Measurements from ENCODE around the gene SLC23A2. TPM values are rescaled to one million over a fixed set of nuclear protein-coding genes. Genes with fewer than 3 reads are reported as not detected.

Gene SLC23A2
- total RNA-seq, 1 experiment from 2014 or later, result 14.6 TPM

DNA sequence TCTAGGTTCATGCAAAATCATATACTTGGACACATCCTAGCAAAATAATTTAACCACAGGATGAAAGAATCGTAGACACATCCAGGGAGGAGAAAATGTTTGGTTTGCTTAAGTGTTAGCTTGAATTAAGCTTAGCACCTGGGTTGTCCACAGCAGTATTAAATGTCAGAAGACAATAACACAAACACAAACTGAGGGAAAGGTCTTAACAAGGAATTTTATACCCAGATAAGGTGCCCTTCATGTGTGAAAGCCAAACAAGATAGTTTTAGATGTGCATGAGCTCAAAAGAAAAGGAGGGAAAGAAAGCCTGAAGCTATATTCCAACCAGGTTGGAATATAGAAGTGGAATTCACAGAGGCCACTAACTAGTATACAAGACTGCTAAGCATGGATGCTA lies 49.1 kb downstream of the SLC23A2 start:
- Histone ChIP-seq H3K4me3 (ENCODE audit: low read depth in 2 of 2, low read length in 2 of 2) (no peak overlapping the region), H3K27ac (ENCODE audit: low read length) (no peak overlapping the region), H3K36me3 (ENCODE audit: control insufficient read depth, insufficient read depth, low read length) (no peaks in the 10 kb centered on the region), H3K27me3 (ENCODE audit: control insufficient read depth, insufficient read depth, low read length) (no peaks in the 10 kb centered on the region), H3K9me3 (ENCODE audit: control insufficient read depth, insufficient read depth, low read depth, low read length) (no peaks in the 10 kb centered on the region), H3K4me1 (ENCODE audit: control insufficient read depth, insufficient read depth, low read length) (no peaks in the 10 kb centered on the region)
- in situ Hi-C loops (cut with HindIII; ENCODE audit: low pct_unique_long_range_greater_than_20kb, low sequenced_read_pairs), result no loop called here
- ChIA-PET CTCF (interaction anchor here (0.6 kb wide), 1 partner anchor 168 kb away, joined by 4 read pairs; no protein-coding TSS in a partner anchor), POLR2A (no interaction called here)
- ATAC-seq (no peak), DNase-seq (ENCODE audit: low read depth, low spot score) (no peak)
- no peak for TF ChIP-seq TCF7L2 (IDR thresholded peaks at IDR 0.05; ENCODE audit: low read depth, low read length)
- TF ChIP-seq, protein P1, sequence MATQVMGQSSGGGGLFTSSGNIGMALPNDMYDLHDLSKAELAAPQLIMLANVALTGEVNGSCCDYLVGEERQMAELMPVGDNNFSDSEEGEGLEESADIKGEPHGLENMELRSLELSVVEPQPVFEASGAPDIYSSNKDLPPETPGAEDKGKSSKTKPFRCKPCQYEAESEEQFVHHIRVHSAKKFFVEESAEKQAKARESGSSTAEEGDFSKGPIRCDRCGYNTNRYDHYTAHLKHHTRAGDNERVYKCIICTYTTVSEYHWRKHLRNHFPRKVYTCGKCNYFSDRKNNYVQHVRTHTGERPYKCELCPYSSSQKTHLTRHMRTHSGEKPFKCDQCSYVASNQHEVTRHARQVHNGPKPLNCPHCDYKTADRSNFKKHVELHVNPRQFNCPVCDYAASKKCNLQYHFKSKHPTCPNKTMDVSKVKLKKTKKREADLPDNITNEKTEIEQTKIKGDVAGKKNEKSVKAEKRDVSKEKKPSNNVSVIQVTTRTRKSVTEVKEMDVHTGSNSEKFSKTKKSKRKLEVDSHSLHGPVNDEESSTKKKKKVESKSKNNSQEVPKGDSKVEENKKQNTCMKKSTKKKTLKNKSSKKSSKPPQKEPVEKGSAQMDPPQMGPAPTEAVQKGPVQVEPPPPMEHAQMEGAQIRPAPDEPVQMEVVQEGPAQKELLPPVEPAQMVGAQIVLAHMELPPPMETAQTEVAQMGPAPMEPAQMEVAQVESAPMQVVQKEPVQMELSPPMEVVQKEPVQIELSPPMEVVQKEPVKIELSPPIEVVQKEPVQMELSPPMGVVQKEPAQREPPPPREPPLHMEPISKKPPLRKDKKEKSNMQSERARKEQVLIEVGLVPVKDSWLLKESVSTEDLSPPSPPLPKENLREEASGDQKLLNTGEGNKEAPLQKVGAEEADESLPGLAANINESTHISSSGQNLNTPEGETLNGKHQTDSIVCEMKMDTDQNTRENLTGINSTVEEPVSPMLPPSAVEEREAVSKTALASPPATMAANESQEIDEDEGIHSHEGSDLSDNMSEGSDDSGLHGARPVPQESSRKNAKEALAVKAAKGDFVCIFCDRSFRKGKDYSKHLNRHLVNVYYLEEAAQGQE (IDR thresholded peaks at IDR 0.05; ENCODE audit: insufficient read depth in 1 of 2, low read depth in 2 of 2, low read length in 1 of 2), result no peak
- TF ChIP-seq SIN3A (IDR thresholded peaks at IDR 0.05; ENCODE audit: borderline replicate concordance, insufficient read depth, low read depth, low read length), result no peak
- no peak for TF ChIP-seq POLR2AphosphoS5 (IDR thresholded peaks at IDR 0.05; ENCODE audit: low read depth, low read length)
- TF ChIP-seq, protein P2, sequence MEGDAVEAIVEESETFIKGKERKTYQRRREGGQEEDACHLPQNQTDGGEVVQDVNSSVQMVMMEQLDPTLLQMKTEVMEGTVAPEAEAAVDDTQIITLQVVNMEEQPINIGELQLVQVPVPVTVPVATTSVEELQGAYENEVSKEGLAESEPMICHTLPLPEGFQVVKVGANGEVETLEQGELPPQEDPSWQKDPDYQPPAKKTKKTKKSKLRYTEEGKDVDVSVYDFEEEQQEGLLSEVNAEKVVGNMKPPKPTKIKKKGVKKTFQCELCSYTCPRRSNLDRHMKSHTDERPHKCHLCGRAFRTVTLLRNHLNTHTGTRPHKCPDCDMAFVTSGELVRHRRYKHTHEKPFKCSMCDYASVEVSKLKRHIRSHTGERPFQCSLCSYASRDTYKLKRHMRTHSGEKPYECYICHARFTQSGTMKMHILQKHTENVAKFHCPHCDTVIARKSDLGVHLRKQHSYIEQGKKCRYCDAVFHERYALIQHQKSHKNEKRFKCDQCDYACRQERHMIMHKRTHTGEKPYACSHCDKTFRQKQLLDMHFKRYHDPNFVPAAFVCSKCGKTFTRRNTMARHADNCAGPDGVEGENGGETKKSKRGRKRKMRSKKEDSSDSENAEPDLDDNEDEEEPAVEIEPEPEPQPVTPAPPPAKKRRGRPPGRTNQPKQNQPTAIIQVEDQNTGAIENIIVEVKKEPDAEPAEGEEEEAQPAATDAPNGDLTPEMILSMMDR (IDR thresholded peaks at IDR 0.05), result no peak
- intact Hi-C loops (cut with micrococcal nuclease; ENCODE audit: unreplicated experiment), result loop anchor here (10.0 kb wide), 1 partner anchor 347 kb away; no protein-coding TSS in a partner anchor
- no TSS peak for BruUV-seq (replicated peaks)

DNA sequence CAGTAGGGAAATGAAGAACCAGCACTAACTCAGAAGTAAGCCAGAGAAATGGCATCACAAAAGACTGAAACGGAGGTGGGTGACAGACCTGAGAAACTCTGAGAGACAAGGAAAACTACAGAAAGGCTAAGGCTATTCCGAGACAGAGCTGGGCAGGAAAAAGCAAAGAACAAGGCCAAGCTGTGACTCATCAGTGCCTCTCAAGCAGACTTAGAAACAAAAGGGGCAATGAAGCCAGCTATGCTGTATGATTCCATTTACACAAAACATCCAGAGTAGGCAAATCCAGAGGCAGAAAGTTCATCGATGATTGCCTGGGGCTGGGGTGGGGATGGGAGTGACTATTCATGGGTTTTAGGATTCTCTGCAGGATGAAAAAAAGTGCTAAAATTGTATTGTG lies 50.0 kb downstream of the SLC23A2 start:
- CTCF ChIA-PET, result no interaction called here
- POLR2A ChIA-PET, result no interaction called here
- Histone ChIP-seq H3K27me3 (ENCODE audit: control insufficient read depth, insufficient read depth, low read length) (no peaks in the 10 kb centered on the region), H3K36me3 (ENCODE audit: control insufficient read depth, insufficient read depth, low read length) (no peaks in the 10 kb centered on the region), H3K4me3 (ENCODE audit: low read depth in 2 of 2, low read length in 2 of 2) (no peak overlapping the region), H3K9me3 (ENCODE audit: control insufficient read depth, insufficient read depth, low read depth, low read length) (no peaks in the 10 kb centered on the region), H3K27ac (ENCODE audit: low read length) (no peak overlapping the region), H3K4me1 (ENCODE audit: control insufficient read depth, insufficient read depth, low read length) (no peaks in the 10 kb centered on the region)
- no peak for TF ChIP-seq TCF7L2 (IDR thresholded peaks at IDR 0.05; ENCODE audit: low read depth, low read length)
- TF ChIP-seq POLR2AphosphoS5 (IDR thresholded peaks at IDR 0.05; ENCODE audit: low read depth, low read length), result no peak
- TF ChIP-seq, protein P1 (IDR thresholded peaks at IDR 0.05; ENCODE audit: insufficient read depth in 1 of 2, low read depth in 2 of 2, low read length in 1 of 2), result no peak
- TF ChIP-seq, protein P2 (IDR thresholded peaks at IDR 0.05), result no peak
- TF ChIP-seq SIN3A (IDR thresholded peaks at IDR 0.05; ENCODE audit: borderline replicate concordance, insufficient read depth, low read depth, low read length), result no peak
- in situ Hi-C loops (cut with HindIII; ENCODE audit: low pct_unique_long_range_greater_than_20kb, low sequenced_read_pairs), result no loop called here
- no TSS peak for BruUV-seq (replicated peaks)
- ATAC-seq, result no peak
- intact Hi-C loops (cut with micrococcal nuclease; ENCODE audit: unreplicated experiment), result loop anchor here (10.0 kb wide), 1 partner anchor 346 kb away; no protein-coding TSS in a partner anchor
- DNase-seq (ENCODE audit: low read depth, low spot score), result no peak

Measured in Panc1 (cell line).